B cell (primary cell): ENCODE data around the gene ZSCAN1. TPM values are rescaled to one million over a fixed set of nuclear protein-coding genes. Genes with fewer than 3 reads are reported as not detected.
A peak's percentile ranks its signal among the peaks of the same experiment; 100 is the strongest.

ENCODE experiments used
- ATAC-seq: fragments of 200-7000 bp; cut with Tn5 transposase; one replicate; pipeline ENCODE4 v1.10.0; 2021; ENCODE audit warnings: low read depth, mild to moderate bottlenecking, moderate number of reproducible peaks, moderate library complexity
- CTCF ChIA-PET: fragments of 350-600 bp; sonication (Branson Sonifier 250); formaldehyde crosslinking; loops from one replicate; lab custom pipeline; 2021; ENCODE audit warnings: antibody characterized with exemption, inconsistent platforms; lab: Charles Lee
- POLR2A ChIA-PET: fragments of 350-600 bp; sonication (Branson Sonifier 250); formaldehyde crosslinking; loops from one replicate; lab custom pipeline; 2021; ENCODE audit warnings: antibody characterized with exemption; lab: Charles Lee
- DNase-seq: peaks from one replicate; pipeline ENCODE4 v3.0.0; 2013
- H2AFZ ChIP-seq: 2 replicates; pipeline ENCODE4 v1.6.1; 2012; ENCODE audit warnings: mild to moderate bottlenecking, low read depth, low read length; ENCODE audit not compliant: insufficient read depth, poor library complexity, severe bottlenecking
- H3K27ac ChIP-seq, 2 donors: 1 replicate in 1 of 2; 2 replicates in 1 of 2; pipeline ENCODE4 v1.5.1; 2012 to 2013; ENCODE audit warnings: low read length in 2 of 2, mild to moderate bottlenecking in 2 of 2, moderate library complexity in 1 of 2
- H3K27me3 ChIP-seq, 4 experiments: fragments of 200-600 bp in 1 of 4; sonication (generic) in 1 of 4; replicated peaks in 1 of 4; 1 replicate in 2 of 4; 2 replicates in 2 of 4; pipeline versions ENCODE4 v1.6.1 to v1.7.0; 2013 to 2016; ENCODE audit warnings: low read length in 3 of 4, mild to moderate bottlenecking in 2 of 4, mixed read lengths in 1 of 4, moderate library complexity in 1 of 4; ENCODE audit not compliant: insufficient read depth in 4 of 4, control insufficient read depth in 3 of 4; ENCODE audit errors: control extremely low read depth in 1 of 4
- H3K36me3 ChIP-seq, 2 experiments: replicated peaks in 1 of 2; 1 replicate in 1 of 2; 2 replicates in 1 of 2; pipeline versions ENCODE4 v1.6.1 to v1.7.1; 2013; ENCODE audit warnings: low read length in 1 of 2; ENCODE audit not compliant: insufficient read depth in 2 of 2, control insufficient read depth in 1 of 2; ENCODE audit errors: control extremely low read depth in 1 of 2, extremely low read depth in 1 of 2
- H3K4me1 ChIP-seq, 2 donors: fragments of 200-600 bp in 1 of 2; sonication (generic) in 1 of 2; 1 replicate in 1 of 2; 2 replicates in 1 of 2; pipeline versions ENCODE4 v1.5.1 to v1.6.1; 2013 to 2017; ENCODE audit warnings: low read length in 2 of 2; ENCODE audit not compliant: control insufficient read depth in 2 of 2, insufficient read depth in 2 of 2
- H3K4me2 ChIP-seq: replicated peaks from 2 replicates; pipeline ENCODE3; 2012; ENCODE audit warnings: mild to moderate bottlenecking, low read depth, low read length; ENCODE audit not compliant: poor library complexity, severe bottlenecking
- H3K4me3 ChIP-seq, 5 experiments: fragments of 200-600 bp in 1 of 5; sonication (generic) in 1 of 5; 1 replicate in 3 of 5; 2 replicates in 2 of 5; pipeline versions ENCODE4 v1.5.1 to v1.7.0; 2011 to 2016; ENCODE audit warnings: low read length in 4 of 5, mild to moderate bottlenecking in 4 of 5, low read depth in 2 of 5, control low read depth in 1 of 5, moderate library complexity in 1 of 5; ENCODE audit not compliant: insufficient read depth in 1 of 5; ENCODE audit errors: control extremely low read depth in 1 of 5, extremely low read depth in 1 of 5
- H3K79me2 ChIP-seq: fragments of 200-600 bp; sonication (generic); one replicate; pipeline ENCODE4 v1.6.0; 2016; ENCODE audit warnings: low read length; ENCODE audit not compliant: control insufficient read depth, insufficient read depth
- H3K9ac ChIP-seq: fragments of 200-600 bp; sonication (generic); 2 replicates; pipeline ENCODE4 v1.6.1; 2017; ENCODE audit warnings: mild to moderate bottlenecking, low read length, moderate library complexity
- H3K9me3 ChIP-seq, 3 donors: one replicate each; pipeline versions ENCODE4 v1.6.1 to v1.7.1; 2013; ENCODE audit warnings: low read length in 2 of 3; ENCODE audit not compliant: control insufficient read depth in 2 of 3, insufficient read depth in 1 of 3; ENCODE audit errors: control extremely low read depth in 1 of 3
- H4K20me1 ChIP-seq: 2 replicates; pipeline ENCODE4 v1.6.0; 2012; ENCODE audit warnings: mild to moderate bottlenecking, low read length; ENCODE audit not compliant: insufficient read depth, control insufficient read depth, poor library complexity, severe bottlenecking
- H3K27ac Mint-ChIP-seq: one replicate; pipeline ENCODE4 v1.8.0; 2021; ENCODE audit warnings: mixed read lengths
- H3K27me3 Mint-ChIP-seq: one replicate; pipeline ENCODE4 v1.8.0; 2021; ENCODE audit warnings: mixed read lengths
- H3K4me1 Mint-ChIP-seq: one replicate; pipeline ENCODE4 v1.8.0; 2021; ENCODE audit warnings: mixed read lengths
- H3K4me3 Mint-ChIP-seq: one replicate; pipeline ENCODE4 v1.8.0; 2021; ENCODE audit warnings: mixed read lengths
- H3K9me3 Mint-ChIP-seq: one replicate; pipeline ENCODE4 v1.8.0; 2022; ENCODE audit warnings: mixed read lengths; ENCODE audit not compliant: insufficient read depth
- EZH2 ChIP-seq: IDR thresholded peaks from 2 replicates; pipeline ENCODE4 v1.6.1; 2012; ENCODE audit warnings: borderline replicate concordance, low read depth, mild to moderate bottlenecking, moderate library complexity, low read length; ENCODE audit not compliant: insufficient read depth, poor library complexity, severe bottlenecking
- WGBS: methylation state at CpG from one replicate; pipeline ENCODE4 v1.1.5; 2013; ENCODE audit warnings: missing lambda C conversion rate; ENCODE audit not compliant: insufficient coverage; 5-methylcytosine and 5-hydroxymethylcytosine counted together
- intact Hi-C: fragments of 100-400 bp; cut with micrococcal nuclease; formaldehyde crosslinking; loops from one replicate; pipeline ENCODE4 v1.10.0; 2022
- polyA plus RNA-seq: library from polyadenylated mRNA; depleted of rRNA; stranded (reverse); fragments of >200 nt; gene quantifications from 2 replicates; pipeline ENCODE4 v1.2.3, GENCODE V29; 2012
- total RNA-seq, 2 donors: library from RNA; stranded (reverse); fragments of 120-200 nt in 1 of 2; gene quantifications; 1 replicate in 1 of 2; 2 replicates in 1 of 2; pipeline versions ENCODE4 v1.2.3 to v1.2.4, GENCODE V29; 2013 to 2022
- TF ChIP-seq, protein P1 (sequence below): fragments of 200-600 bp; IDR thresholded peaks from one replicate; pipeline ENCODE4 v1.8.0; 2022; ENCODE audit warnings: antibody characterized with exemption, mild to moderate bottlenecking

ZSCAN1 gene
- total and polyA plus RNA-seq, 2 donors (not counting 1 experiment from before 2014, with no cell fraction given), result 0.13 TPM; not detected in 1

DNA sequence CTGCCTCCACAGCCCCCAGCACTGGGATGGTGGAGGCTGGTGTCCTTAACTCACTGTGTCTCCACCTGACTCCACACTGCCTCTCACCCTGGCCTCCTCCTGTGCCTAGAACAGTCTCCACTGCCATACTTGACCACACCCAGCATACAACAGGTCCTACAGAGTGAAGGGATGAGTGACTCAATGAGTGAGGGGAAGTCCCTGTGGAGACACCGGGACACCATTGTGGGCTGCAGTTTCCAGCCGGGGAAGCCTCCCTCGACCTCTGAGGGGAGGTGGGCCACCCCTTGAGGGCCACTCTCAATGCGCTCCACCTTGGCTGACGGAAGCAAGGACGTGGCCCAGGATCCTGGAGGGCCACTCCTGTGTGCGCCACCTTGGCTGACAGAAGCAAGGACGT, 22.4 kb downstream of the ZSCAN1 start:
- H3K36me3 ChIP-seq, result no peaks in the 10 kb centered on the region
- ATAC-seq, result no peak
- DNase-seq, result no peak
- POLR2A ChIA-PET, result no interaction called here
- Mint-ChIP-seq H3K4me3 (peak overlapping the region; percentile 16), H3K27me3 (peaks cover 16% of the 10 kb centered on the region), H3K9me3 (peaks cover 10% of the 10 kb centered on the region), H3K4me1 (peaks cover 14% of the 10 kb centered on the region), H3K27ac (no peak overlapping the region)
- intact Hi-C loops, result no loop called here
- WGBS, result 90% methylated on average over 6 of the region's 8 CpGs
- peaks cover 0 to 97% (median 9%) of the 10 kb centered on the region in 3 donors for H3K9me3 ChIP-seq
- CTCF ChIA-PET, result interaction anchor here (1.1 kb wide), 1 partner anchor 99 kb away, joined by 3 read pairs; no protein-coding TSS in a partner anchor
- no peak overlapping the region for H2AFZ ChIP-seq
- peaks cover 0 to 14% (median 2%) of the 10 kb centered on the region in 4 experiments for H3K27me3 ChIP-seq
- no peaks in the 10 kb centered on the region for H4K20me1 ChIP-seq
- H3K4me3 ChIP-seq, result no peak overlapping the region
- no peak overlapping the region for H3K27ac ChIP-seq
- peaks cover 8 to 16% of the 10 kb centered on the region in 2 donors for H3K4me1 ChIP-seq
- H3K9ac ChIP-seq, result no peak overlapping the region
- no peak for TF ChIP-seq EZH2
- TF ChIP-seq, protein P1, sequence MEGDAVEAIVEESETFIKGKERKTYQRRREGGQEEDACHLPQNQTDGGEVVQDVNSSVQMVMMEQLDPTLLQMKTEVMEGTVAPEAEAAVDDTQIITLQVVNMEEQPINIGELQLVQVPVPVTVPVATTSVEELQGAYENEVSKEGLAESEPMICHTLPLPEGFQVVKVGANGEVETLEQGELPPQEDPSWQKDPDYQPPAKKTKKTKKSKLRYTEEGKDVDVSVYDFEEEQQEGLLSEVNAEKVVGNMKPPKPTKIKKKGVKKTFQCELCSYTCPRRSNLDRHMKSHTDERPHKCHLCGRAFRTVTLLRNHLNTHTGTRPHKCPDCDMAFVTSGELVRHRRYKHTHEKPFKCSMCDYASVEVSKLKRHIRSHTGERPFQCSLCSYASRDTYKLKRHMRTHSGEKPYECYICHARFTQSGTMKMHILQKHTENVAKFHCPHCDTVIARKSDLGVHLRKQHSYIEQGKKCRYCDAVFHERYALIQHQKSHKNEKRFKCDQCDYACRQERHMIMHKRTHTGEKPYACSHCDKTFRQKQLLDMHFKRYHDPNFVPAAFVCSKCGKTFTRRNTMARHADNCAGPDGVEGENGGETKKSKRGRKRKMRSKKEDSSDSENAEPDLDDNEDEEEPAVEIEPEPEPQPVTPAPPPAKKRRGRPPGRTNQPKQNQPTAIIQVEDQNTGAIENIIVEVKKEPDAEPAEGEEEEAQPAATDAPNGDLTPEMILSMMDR, result no peak
- H3K79me2 ChIP-seq, result peaks cover 5% of the 10 kb centered on the region
- no peak overlapping the region for H3K4me2 ChIP-seq

GRCh38 chr19:58056861-58057260, 23.0 kb downstream of the ZSCAN1 start:
- Histone ChIP-seq H3K27ac (no peak overlapping the region), H3K4me2 (no peak overlapping the region), H3K9me3 (peaks cover 0 to 94% (median 9%) of the 10 kb centered on the region in 3 donors), H3K36me3 (no peaks in the 10 kb centered on the region), H3K4me1 (peaks cover 8 to 16% of the 10 kb centered on the region in 2 donors), H4K20me1 (no peaks in the 10 kb centered on the region), H2AFZ (no peak overlapping the region), H3K79me2 (peaks cover 5% of the 10 kb centered on the region), H3K27me3 (peaks cover 0 to 14% (median 2%) of the 10 kb centered on the region in 4 experiments), H3K9ac (no peak overlapping the region), H3K4me3 (no peak overlapping the region)
- ATAC-seq (no peak), DNase-seq (no peak)
- 98% methylated on average over 7 of the region's 8 CpGs for WGBS
- Mint-ChIP-seq H3K27ac (no peak overlapping the region), H3K4me3 (no peak overlapping the region), H3K27me3 (peaks cover 16% of the 10 kb centered on the region), H3K4me1 (peaks cover 14% of the 10 kb centered on the region), H3K9me3 (peaks cover 5% of the 10 kb centered on the region)
- POLR2A ChIA-PET, result no interaction called here
- TF ChIP-seq, protein P1, result no peak
- TF ChIP-seq EZH2, result no peak
- intact Hi-C loops, result no loop called here
- CTCF ChIA-PET, result no interaction called here
